DMS79 treated with DMSO at 0.1 percent for 48 hours (cell line): ENCODE results near the gene TNPO2.

ENCODE experiments used
- DNase-seq: peaks from one replicate; lab custom pipeline; 2025; lab: John Stamatoyannopoulos, UW

Gene TNPO2

DNA sequence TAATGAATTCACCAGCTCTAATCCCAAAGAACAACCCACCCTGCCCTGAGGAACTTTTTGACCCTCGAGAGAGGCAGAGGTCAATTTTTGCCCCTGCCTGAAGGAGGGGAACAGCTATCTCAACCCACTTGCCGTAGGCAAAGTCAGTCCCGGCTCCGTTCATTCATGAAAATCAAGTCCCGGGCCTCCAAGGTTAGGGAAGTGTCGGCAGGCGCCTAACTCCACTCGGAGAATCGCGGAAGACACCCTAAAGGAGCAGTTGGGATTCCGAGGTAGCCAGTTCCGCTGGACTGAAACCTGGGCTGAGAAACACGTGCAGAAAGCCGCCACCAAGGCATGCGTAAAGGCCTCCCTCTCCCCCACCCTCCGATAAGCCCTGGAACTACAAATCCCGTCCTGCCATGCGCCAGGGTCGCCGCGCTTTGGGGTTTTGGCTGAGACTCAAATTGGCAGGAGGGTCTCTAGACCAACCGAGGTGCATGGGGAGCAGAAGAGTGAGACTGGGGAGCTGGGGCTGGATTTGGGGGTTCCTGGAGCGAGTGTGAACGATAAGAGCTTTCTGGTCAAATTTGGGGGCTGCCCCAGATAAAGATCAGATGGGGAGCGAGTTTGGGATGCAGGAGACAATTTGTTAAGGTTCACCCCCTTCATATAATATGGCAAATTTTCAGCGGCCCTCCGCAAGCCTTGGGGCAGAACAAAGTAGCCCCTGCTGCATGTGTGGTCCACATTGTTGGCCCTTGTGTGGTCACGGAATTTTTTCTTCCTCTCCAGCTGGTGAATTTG is at the start of gene TNPO2:
TSS of gene TNPO2 (minus strand) at position 292 of the 786 bp plus-strand sequence. CDS start 2,955 bp downstream, outside the sequence.
- DNase-seq = peak; percentile 76

DNA sequence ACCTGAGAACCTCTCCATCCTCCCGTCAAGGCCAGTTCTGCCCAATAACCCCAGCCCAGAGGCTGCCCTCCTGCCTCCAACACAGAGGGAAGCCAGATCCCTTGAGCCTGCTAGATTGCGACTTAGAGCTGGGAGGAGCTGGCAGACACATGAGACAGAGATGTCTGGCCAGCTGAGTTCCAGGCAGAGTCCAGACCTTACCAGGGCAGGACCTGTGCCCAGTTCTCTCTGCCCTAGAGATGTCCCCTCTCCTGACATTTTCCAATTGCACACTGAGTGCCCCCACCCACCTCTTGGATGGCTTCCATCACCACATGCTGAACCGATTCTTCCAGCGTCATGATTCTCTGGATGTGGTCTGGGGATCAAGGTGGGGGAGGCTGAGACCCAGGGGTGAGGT is 48.6 kb upstream of the TNPO2 start:
- no peak for DNase-seq

DNA sequence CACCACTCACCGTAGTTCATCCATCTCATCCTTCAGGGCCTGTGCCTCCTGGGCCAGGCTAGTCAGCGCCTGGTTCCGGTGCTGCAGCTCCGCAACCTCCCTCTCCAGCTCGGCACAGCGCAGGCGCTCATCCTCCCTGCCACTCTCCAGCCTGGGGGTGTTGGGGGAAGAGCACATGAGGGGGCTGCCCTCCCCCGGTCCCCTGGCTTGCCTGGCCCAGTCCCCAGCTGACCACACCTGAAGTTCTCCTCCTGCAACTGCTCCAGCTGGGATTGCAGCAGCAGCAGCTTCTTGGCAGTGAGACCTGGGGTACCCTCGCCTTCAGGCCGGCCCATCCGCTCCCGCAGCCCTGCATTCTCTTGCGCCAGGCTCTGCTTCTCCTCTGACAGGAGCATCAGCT is 47.2 kb upstream of the TNPO2 start:
- no peak for DNase-seq

DNA sequence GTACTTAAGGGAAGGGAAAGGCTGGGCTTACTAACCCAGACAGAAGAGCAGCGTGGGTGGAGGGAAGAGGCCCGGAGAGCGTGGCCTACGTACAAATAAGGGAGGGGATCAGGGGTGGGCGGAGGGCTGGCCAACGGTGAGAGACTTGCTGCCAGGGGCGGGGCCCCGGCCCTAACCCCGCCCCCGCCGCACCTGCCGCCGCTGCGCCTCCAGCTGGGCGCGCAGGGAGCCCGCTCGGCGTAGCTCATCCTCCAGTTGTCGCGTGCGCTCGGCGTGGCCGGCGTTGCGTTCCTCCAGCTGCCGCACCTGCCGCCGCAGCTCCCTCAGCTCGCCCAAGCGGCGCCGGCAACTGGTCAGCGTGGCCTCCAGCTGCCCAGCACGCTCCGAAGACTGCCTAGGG is 46.0 kb upstream of the TNPO2 start:
- no peak for DNase-seq

DNA sequence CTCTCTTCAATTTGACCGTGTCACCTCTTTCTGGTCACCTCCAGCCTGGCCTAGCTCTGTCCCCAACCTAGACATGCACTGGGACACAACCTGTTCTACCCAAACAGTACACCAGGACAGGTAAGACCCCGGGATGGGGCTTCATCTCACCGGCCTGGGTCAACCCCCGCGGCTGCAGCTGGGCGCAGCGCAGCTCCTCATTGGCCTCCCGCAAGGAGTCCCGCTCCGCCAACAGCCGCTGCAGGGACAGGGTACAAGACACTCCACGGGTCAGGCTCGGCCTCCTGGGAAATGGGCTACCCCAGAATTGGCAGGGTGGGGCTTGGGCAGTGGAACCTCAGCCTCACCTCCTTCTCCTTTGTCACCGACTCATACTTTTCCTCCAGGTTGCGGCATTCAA is 43.9 kb upstream of the TNPO2 start:
- no peak for DNase-seq

DNA sequence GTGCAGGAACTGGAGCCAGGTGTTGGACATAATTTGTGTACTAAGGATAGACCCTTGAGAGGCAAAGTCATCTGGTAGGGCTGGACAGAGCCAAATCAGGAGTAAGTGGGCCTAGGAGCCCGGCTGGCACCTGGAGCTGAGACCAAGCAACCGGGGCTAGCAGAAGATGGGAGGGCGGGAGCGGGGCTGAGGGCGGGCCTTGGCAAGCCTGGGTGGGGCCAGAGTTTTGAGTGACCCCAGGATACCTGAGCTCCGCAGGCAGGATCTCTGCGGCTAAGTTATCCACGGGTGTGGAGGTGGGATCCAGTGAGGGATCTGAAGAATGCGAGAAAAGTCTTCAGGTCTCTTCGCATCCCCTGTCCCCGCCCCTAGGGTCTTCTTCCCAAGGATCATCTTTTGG is 43.4 kb upstream of the TNPO2 start:
- DNase-seq = no peak

DNA sequence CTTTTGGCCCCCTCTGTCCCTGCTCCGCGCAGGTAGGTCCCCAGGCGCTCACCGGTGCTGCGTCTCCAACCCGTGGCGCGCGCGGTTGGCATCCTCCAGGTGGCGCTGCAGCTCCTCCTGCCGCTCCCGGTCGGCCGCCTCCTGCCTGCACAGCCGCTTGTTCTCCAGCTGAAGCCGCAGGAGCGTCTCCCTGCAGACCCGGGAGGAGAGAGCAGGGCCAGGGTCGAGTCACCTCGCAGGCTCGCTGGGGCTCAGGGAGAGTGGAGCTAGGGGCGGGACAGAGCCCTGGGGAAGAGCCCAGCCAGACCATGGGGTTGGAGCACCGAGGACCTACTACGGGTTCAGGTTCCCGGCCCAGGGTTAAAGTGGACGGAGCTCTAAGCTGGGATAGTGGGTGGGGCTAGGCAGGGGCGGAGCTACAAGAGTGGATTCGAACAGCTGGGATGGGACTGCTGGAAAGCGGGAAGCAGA is 42.4 kb upstream of the TNPO2 start:
- no peak for DNase-seq

DNA sequence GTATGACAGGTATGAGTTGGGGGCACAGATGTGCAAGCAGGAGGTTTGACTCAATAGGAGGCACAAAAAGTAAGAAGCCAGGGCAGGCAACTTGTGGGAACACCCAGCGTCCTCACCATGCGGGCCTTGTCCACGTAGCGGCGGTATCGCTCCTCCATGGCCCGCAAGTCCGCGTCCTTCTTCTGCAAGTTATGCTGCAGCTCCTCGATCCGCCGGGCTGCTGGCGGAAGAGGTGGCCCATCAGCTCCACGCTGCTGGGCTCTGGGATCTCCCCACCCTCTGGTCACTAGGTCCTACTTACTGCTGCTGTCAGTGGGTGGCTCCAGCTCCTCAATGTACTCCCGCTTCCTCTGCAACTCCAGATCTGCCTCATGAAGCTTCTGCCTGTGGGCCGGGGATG is 41.0 kb upstream of the TNPO2 start:
- no peak for DNase-seq

DNA sequence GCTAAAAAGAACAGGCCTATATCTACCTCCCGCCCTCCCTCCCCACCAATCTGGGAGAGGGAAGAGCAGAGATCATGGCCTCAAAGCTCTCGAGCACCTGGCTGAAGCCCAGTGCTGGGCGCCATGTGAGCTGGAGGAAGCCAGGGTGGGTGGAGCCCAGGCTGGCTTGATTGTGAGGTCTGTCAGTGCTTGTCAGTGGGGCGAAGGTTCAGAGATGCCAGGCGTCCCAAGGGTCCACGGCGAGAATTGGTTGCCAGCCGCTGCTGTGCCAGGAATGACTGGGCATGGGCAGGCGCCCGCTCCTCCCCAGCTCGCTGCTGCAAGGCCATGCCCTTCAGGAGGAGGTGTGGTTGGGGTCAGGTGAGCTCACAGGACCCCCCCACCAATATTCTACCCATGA is 39.4 kb upstream of the TNPO2 start:
- DNase-seq = no peak

DNA sequence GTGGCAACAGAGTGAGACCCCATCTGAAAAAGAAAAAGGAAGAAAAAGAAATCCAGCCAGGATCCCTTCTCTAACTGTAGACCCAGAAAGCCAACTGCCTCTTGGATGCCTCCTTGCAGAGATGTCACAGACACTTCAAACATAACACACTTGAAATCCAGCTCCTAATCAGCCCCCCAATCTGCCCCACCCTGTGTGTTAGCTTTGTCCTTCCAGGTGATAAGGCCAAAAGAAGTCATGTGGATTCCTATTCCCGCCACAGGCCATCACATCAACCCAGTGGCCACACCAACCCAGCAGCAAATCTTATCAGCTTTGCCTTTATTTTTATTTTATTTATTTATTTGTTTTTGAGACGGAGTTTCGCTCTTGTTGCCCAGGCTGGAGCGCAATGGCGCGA is 36.0 kb upstream of the TNPO2 start:
- no peak for DNase-seq

DNA sequence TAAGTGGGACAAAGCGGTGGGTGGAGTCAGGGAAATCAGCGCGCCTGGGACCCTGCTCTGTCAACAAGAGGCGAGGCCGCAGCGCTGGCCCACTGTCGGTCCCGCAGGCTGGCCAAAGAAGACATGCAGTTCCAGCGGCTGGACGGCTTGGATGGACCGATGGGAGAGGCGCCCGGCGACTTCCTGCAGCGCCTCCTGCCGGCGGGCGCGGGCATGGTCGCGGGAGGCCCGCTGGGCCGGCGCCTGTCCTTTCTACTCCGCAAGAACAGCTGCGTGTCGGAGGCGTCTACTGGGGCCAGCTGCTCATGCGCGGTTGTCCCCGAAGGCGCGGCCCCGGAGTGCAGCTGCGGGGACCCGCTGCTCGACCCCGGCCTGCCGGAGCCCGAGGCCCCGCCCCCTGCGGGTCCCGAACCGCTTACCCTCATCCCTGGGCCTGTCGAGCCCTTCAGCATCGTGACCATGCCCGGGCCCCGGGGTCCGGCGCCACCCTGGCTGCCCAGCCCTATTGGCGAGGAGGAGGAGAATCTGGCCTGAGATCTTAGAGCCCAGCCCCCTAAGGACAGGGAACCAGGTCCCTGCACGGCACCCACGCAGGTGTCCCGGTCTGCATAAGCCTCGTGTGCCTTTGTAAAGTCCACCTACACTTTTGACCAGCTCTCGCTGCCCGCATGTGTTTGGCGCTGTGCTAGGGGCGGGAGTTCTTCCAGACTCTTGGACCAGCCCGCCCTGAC is 34.0 kb upstream of the TNPO2 start:
- peak; percentile 76 for DNase-seq

DNA sequence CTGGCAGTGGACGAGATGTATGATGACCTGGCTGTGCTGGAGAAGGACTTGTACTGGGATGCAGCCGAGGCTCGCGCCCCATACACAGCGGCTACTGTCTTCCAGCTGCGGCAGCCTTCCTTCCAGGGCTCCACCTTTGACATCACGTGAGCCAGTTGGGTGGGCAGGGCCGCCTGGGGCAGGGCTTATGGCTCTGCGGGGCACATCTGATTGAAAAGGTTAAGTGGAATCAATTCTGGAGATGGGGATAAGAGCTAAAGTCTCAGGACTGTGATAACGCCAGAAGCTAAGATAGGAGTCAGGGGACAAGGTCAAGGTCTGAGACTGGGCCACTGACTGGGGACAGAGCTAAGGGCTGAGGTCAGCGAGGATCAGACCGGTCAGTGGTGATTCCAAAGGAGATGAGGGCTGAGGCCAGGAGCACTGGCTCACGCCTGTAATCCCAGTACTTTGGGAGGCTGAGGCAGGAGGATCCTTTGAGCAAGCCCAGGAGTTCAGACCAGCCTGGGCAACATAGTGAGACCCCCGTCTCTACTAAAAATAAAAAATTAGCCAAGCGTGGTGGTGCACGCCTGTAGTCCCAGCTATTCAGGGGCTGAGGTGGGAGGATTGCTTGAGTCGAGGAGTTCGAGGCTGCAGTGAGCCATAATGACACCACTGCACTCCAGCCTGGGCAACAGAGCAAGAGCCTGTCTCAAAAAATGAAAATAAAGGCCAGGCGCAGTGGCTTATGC is 32.6 kb upstream of the TNPO2 start:
- no peak for DNase-seq

DNA sequence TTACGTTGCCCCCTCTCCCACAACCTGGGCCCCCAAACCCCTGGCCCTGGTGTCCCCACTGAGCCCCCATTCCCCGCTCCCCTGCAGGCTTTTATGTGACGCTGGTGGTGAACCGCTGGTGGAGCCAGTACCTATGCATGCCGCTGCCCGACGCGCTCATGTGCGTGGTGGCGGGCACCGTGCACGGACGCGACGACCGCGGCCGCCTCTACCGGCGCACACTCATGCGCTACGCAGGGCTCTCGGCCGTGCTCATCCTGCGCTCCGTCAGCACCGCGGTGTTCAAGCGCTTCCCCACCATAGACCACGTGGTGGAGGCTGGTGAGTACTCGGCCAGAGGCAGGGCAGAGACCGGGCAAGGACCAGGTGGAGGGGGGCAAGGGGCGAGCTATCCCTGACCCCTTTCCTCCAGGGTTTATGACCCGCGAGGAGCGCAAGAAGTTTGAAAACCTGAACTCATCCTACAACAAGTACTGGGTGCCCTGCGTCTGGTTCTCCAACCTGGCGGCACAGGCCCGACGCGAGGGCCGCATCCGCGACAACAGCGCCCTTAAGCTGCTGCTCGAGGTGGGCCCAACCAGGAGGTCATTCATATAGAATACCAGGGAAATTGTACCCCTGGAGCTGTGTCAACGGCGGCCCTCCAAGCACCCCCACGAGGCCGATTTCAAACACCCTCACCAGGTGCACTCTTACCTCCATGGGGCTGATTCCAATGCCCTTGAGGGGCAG is 30.9 kb upstream of the TNPO2 start:
- DNase-seq = no peak

DNA sequence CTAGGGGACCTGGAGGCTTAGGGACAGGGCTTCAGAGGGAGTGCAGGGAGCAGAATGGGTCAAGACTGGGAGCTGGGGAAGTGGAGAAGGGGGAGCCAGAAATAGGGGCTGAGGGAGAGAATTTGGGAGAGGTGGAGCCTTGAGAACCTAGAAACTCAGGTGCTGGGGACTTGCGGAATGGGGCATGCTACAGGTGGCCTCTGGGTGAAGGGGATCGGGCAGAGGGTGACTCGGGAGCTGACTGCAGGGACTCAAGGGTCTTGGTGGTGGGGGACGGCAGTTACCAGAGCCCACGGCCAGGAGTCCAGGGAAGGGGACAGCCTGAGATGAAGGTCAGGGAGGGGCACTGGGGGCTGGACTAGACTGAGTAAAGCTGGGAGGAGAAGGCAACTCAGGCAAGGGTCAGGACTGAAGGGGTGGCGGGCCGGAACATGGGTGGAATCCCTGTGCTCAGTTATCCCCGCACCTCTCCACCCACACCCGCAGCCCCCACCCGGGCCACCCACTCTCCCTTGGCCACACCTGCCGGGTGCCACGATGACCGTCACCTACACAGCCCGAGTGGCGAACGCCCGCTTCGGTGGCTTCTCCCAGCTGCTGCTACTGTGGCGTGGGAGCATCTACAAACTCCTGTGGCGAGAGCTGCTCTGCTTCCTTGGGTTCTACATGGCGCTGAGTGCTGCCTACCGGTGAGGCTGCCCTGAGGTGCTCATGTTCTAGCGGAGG is 28.5 kb upstream of the TNPO2 start:
- DNase-seq = no peak

DNA sequence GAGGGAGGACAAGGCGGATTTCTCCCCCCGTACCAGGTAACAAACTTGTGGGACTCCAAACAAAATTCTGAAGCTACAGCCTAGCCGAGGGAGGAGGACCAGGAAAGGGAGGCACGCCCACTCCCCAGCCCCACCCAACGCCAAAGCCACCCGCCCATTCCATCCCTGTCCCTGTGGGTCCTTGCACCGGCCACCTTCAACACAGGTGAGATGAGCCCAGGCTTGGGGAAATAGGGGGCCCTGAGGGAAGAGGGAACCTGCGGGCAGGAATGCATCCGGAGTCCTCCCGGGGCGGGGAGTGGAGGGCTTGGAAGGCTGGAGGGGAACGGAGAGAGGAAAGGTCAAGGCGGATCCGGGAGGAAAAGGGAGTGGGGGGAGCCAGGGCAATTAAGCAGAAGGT is 27.9 kb upstream of the TNPO2 start, which contains the start of gene BEST2:
TSS of gene BEST2 (plus strand) at position 157 of the 400 bp plus-strand sequence. CDS start 802 bp downstream, outside the sequence.
- DNase-seq = no peak

DNA sequence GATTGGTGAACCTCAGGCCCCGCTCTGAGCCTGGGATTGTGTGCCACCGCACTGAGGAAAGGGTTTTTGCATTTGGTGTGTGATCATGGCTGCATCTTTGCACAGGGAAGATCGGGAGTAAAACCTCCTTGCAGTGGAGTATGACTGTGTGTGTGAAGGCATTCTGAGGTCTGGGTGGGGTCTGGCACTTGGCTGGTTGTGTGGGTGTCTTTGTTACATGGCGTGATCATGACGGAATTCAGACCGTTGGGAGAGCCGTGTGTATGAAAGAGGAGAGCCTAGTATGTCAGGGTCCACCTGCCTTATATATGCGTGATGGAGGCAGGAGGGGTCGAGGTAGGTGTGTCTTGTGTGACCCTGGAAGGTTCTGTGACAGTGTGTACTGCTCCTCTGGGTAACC is 27.1 kb upstream of the TNPO2 start:
- no peak for DNase-seq

DNA sequence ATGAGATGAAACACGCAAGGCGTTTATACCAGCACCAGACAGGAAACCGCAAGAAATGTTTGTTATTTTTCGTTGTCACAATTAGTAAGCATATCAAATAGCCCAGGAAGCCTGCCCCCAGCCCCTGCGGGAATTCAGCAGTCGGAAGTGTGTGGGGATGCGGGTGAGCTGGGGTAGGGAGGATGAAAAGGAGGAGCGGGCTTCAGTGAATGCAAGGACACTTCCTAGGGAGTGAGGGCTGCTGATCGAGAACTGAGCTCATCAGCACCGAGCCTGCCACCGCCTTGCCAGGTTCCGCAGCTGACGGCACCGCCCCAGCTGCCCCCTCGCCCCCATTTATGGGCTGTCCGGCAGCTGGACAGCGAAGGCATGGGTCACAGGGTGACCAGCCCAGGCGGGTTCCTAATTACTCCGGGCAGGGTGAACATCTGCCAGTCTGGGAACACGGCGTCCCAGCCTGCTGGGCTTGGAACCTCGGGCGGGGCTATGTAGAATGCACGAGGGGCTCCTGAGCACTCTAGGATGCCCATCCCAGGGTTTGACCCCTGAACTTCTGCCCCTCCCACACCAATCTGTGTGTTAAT is 26.3 kb upstream of the TNPO2 start:
- peak; percentile 33 for DNase-seq

DNA sequence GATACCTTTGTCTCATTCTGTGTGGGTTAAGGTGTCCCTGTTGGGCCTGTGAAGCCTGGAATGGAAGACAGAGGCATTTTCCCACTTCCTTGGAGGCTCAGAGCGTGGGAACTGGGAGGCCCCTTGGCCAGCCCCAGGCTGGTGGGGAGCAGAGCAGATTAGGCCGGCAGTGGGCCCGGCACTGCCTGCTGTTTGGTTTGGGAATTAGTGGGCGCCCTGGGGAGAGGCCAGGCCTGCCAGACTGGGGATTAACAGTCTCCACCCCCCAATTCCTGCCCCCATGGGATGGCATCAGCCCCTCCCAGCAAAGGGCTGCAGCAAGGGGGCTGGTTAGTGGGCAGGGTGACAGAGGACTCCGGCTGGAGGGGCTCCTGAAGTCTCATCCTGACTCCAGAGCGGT is 24.8 kb upstream of the TNPO2 start:
- no peak for DNase-seq

DNA sequence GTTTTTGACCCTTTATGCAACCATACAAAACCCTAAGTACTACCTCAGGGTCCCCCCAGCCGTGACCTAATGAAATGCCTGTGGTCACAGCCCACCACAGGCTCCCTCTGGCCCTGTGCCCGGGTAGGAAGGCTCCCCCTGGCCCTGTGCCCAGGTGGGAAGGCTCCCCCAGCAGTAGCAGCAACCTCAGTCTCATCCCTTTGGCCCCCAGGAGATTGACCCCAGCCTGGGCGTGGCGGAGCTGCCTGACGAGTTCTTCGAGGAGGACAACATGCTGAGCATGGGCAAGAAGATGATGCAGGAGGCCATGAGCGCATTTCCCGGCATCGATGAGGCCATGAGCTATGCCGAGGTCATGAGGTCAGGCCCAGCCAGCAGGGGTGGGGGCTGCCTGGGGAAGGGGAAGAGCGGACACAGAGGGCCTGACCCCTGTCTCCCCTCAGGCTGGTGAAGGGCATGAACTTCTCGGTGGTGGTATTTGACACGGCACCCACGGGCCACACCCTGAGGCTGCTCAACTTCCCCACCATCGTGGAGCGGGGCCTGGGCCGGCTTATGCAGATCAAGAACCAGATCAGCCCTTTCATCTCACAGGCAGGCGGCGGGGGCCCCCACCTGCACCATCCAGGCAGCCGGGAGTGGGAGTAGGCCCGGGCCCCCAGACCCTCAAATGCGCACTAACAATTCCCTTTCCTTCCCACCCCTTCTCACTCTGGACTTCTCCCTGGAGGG is 21.6 kb upstream of the TNPO2 start:
- peak; percentile 84 for DNase-seq

DNA sequence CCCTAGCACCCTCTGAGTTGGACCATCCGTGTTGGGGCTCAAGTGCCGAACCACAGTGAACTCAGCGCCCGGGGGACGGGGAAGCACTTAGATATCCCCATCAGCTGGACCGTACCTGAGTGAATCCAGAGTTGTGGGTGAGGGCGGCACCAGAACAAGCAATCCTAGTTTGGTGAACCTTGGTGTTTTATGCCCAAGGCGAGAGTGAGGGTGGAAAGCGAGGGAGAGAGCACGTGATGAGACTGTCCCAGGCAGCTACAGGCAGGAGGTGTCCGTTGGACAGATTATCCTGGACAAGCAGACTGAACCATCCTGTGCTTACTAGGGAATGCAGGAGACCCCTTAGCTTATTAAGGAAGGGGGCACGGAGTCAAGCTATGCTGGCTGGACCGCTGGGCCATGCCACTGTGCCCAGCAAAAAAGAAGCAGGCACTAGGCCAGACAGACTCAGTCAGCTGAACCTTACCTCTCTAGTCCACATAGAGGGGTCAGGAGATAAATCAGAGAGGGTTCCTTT is 14.2 kb upstream of the TNPO2 start:
- DNase-seq = no peak
